Hematopoietic multipotent progenitor cell (in vitro differentiated cells): Measurements from ENCODE around the gene VSX2. TPM values are rescaled to one million over a fixed set of nuclear protein-coding genes. Genes with fewer than 3 reads are reported as not detected.

Experiments
- DNase-seq, 3 donors: peaks; one replicate each; pipeline ENCODE4 v3.0.0-alpha.2; 2011 to 2015; ENCODE audit warnings: low read depth in 2 of 3, low spot score in 2 of 3
- total RNA-seq: library from RNA; depleted of rRNA; stranded (reverse); fragments of >200 nt; gene quantifications from one replicate; pipeline ENCODE4 v1.2.3, GENCODE V29; 2012

The VSX2 gene
- total RNA-seq, 1 donor = under 0.01 TPM

DNA sequence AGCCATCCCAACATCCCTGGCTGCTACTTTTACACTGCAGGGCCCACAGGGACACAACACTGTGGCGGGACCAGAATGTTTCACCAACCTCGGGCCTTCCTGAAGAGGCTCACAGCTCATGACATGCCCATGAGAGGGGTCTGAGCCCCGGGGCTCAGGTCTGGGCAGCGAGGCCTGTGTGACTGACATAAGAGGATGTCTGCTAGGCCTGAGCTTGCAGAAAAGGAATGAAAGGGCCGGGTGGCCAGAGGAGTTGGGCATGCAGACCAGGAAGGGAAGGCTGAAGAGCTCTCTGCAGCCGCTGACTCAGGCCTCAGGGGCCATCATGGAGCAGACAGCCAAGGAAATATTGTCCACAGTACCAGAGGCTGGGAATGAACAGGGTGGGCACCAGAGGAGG is 18.3 kb upstream of the VSX2 start:
- no peak for DNase-seq

DNA sequence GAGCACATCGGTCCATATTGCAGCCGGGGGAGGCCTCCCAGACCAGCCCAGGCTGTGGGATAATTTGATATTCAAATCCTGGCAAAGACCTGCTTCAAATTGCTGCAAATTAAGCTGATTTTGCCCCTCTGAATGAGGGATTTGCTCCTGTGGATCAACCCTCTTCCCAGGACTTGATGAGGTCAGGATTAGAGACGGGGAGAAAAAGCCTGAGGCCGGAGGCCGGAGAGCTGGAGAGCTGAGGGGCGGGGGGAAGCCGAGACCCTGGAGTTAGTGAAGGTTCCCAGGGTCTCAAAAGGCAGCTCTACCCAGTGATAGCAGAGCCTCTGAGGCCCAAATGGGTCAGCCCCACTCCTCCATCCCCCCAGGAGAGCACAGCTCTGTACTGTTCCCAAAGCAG is 17.5 kb upstream of the VSX2 start:
- DNase-seq = no peak

DNA sequence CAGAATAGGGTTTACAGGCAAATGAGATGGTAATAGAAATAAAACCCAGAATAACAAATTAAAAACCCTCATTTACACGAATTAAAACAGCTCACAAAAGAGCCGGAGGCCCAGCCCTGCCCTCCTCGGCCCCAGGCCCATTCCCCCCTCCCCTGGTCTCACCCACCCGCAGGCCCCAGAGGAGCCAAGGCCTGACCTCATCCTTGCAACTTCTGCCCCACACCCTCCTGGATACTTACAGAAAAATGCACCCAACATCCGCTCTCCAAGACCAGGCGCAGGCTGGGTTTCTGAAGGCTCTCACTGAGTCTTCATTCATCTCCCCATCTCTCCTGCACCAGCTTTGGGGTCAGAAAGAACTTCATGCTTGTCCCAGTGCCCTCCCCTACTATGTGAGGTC is 16.2 kb upstream of the VSX2 start:
- no peak for DNase-seq

GRCh38 chr14:74231784-74232183 is 7.5 kb upstream of the VSX2 start:
- no peak for DNase-seq

DNA sequence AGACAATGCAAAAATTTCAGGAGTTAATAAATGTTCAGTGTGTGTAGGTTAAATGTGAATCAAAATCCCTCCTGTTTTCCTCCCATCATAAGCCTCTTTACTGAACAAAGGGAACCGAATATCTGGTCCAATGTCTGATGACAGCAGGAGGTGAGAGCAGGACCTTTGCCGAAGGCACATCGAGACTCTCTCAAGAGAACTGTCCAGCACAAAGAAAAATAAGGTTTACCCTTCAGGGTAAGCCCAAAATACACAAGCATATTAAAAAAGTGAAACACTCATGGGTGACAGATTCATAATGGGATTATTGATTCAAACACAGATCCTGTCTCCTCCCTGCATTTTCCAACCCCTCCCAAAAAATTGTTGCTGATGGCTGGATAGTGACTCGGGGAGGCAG is 4.2 kb upstream of the VSX2 start:
- no peak for DNase-seq

GRCh38 chr14:74237441-74237840 is 1.8 kb upstream of the VSX2 start:
- DNase-seq = no peak

DNA sequence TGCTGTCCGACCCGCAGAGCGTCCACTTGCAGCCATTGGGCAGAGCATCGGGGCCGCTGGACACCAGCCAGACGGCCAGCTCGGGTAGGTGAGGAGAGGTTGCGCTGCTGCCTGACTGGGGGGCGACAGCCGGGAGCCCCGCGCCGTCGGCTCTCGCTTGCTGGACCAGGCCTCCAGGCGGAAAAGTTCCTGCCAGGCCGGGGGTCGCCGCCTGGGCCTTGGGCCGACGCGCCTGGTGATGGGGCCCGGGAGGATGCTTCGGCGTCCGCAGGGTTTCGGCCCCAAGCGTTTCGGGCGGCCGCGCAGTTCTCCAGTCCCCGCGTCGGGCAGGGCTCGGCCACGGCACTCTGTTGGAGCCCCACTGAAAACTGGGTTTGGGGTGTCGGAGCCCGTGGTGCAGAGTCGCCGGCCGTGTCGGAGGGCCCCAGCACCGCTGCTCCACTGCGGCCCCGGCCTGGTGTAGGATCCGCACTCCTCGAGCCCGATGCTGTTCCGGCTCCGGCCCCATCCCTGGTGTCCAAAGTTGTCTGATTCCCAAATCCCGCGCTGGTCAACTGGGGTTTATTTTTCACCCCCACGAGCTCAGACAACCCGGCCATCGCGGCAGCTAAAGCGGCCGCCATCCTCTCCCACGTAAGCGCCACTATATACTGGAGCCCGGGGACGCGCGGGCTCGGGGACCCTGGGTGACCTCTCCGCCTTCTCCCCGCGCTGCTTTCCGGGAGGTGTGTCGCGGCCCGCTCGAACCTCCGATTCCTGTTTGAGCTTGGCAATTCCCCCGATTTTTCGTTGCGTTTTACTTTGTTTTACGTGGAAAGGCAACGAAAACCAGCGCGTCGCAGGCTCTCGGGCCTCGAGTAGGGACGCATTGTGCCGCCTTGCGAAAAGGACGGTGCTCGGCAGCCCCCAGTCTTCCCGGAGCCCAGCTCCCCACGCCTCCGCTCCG is 872 bp downstream of the VSX2 start:
- peak in 1 of 3 donors; percentile 34 for DNase-seq

GRCh38 chr14:74240794-74241651 is 1.8 kb downstream of the VSX2 start:
- peak in 1 of 3 donors; percentile 40 for DNase-seq

DNA sequence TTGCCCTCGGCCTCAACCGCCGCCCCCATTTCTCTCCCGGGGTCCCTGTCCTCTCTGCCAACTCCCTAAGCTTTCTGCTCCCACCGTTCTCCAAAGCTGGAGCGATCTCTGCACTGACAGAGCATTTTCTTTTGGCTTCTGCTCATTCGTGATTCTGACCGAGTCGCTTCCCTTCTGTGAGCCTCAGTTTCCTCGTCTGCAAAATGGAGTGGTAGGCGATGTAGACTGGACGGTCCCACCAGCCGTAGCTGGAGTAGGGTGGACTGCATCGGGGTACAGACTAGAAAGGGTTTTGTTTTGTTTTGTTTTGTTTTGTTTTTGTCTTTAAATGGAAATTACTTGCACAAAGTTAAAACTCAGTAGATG is 2.4 kb downstream of the VSX2 start:
- no peak for DNase-seq

- DNase-seq = peak in 1 of 3 donors; percentile 35
These were observed 3.0 kb downstream of the VSX2 start for GRCh38 chr14:74242021-74242779.

DNA sequence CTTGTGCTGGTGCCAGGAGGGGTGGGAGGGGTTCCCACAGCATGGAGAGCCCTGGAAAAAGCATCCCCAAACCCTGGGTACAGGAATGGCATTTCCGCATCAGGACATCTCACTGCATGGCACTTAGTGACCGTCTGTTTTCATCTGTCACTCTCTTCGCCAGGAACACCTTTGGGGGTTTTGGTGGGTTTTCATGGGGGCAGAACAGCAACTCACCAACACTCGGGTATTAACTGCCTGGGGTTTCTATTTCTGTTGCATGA is 3.5 kb downstream of the VSX2 start:
- no peak for DNase-seq

- DNase-seq = peak in 1 of 3 donors; percentile 17
These were observed 3.8 kb downstream of the VSX2 start for GRCh38 chr14:74243051-74243450.

DNA sequence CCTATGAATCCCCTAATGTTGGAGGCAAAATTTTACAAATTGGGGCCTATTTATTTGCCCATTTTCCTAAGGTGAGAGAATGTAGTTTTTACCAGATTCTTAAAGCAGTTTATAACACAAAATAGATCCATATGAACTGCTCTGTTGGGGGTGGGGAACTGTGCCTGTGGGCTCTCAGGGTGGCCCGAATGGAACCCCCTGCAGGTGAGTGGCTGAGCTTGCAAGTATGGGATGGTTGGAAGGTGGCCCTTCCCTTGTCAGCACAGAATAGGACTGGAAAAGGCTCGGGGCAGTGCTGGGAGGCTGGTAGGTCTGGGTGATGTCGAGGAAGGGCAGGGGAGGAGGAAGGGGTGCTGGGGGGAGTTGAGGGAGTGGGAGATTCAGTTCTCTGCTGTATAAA is 4.9 kb downstream of the VSX2 start:
- no peak for DNase-seq

DNA sequence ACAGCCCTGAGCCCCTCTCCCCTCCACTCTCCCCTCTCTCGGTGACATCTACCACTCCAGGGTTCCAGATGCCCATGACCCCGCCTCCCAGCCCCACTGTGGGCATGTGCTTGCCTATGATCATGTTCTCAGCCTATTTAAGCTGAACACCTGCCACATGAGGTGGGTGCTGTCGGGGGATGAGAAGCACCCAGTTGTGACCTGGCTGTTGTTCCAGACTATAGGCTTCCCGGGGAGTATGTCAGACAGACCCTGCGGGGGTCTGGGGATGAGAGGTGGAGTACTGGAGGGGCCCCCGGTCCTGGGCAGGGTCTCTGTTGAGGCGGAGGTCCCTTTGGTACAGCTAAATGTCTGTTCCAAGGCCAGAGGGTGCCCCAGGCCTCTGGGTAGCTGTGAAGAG is 6.0 kb downstream of the VSX2 start:
- no peak for DNase-seq

DNA sequence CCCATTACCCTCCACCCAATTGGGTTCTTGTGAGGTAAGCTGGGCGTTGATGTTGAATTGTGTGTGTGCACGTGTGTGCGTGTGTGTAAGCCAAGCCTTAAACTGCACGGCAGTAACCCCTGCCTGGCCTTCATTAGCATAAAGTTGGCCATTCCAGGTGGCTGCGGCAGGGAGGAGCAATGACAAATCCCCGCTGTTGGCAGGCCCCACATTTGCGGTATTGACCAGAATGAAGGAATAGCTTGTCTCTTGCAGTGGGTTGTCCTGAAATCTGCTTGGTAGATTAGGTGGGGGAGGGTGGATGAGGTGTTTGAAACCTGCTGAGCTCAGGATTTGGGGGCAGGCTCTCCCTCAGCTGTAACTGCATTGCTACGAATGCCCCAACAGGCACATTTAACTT is 7.3 kb downstream of the VSX2 start:
- DNase-seq = no peak

DNA sequence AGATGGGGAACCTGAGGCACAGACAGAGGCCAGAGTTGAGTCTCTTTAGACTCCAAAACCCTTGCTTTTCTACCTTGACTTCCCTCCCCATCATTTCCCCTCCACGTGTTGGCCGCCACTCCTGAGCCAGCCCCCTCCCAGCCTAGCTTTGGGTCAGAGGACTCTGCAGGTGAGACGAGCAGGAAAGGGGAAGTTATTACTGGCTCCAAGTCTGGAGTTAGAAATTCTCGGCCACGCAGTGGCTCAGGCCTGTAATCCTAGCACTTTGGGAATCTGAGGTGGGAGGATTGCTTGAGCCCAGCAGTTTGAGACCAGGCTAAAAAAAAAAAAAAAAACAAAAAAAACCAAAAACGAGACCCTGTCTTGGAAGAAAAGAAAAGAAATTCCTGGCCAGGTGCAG is 8.8 kb downstream of the VSX2 start:
- DNase-seq = no peak

DNA sequence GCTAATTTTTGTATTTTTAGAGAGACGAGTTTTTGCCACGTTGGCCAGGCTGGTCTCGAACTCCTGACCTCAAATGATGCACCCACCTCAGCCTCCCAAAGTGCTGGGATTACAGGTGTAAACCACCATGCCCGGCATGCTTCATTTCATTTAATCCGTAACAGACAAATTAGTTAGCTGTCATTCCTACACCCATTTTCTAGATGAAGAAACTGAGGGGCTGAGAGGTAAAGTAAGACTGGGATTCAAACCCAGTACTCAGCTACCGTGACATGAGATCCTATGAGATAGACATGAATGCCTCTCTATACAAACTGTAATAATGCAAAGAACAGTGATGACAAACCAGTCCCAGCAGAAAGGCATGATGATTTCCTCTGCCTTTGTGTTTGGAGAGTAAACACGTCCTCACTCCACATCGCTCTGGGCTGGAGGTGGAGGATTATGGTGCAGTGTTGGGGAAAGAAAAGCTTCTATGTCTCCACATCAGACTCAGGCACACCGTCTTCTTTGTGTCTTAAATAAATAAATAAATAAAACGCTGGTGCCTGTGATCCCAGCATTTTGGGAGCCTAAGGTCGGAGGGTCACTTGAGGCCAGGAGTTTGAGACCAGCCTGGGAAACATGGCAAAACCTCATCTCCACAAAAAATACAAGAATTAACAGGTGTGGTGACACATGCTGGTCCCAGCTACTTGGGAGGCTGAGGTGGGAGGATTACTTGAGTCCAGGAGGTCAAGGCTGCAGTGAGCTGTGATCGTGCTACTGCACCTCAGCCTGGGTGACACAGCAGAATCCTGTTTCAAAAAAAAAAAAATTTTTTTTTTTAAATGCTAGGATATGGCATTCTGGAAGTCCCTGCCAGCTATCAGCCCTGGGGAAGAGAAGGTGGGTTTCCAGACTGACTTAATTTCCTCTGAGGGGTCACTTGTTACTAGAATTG is 10.5 kb downstream of the VSX2 start:
- DNase-seq = no peak

DNA sequence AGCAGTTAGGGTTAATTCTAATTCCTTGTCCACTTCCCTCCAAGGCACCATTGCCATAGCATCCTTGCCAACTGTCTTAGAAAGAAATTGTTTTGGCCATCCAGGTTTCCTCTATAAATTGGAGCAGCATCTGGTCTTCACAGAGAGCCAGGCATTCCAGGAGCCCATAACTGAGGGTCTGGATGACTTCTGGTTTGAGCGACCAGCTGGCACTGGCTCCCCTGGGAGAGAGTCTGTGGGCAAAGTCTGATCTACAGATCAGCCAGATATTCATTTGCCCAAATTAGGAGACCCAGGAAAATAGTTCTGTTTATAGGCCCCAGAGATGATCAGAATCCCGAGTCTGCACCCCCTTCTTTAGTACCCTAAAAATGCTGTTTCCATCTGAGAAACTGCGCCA is 16.0 kb downstream of the VSX2 start:
- DNase-seq = no peak

DNA sequence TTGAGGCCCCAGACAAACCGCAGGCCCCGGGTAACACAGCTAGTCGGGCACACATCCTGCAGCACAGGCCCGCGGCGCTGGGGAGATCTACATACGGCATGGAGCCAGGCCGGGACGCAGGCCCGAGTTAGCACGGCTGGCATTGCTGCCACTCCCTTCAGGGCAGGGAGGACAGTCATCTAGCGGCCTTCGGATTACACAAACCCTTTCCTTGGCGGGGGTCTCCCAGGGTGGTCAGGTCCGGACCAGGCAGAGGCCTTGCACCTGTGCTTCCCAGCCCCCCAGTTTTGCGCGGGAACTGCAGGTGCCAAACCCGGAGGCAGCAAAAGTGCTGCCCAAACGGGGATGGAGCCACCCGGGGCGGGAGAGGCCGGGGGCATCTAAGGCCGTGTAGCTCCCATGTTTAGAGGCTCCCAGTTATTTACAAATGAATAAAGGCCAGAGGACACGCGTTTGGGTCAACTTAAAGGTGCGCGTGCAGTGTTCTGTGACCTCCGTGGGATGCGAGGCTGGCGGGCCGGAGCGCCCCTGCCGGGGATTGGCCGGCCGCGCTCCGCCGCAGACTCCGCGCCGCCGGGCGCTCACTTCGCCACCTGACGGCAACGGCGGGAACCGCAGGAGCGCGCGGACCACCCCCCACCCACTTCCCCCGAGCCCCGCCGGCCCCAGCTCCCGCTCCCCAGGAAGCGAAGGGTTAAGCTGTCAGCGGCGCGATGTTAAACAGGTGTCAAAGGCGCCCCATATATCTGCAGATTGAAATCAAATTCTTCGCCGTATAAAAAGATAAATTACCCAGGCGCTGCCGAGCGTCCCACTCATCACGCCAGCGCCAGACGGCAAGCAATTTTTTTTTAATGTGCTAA is 18.1 kb downstream of the VSX2 start:
- DNase-seq = peak; percentile 42 to 58 (median 55)
